K562 (cell line): ENCODE measurements around the gene TNFSF13. TPM values are rescaled to one million over a fixed set of nuclear protein-coding genes. Genes with fewer than 3 reads are reported as not detected.

Experiments
- CBFA2T2 ChIP-seq: fragments of 450-650 bp; conservative IDR thresholded peaks from 2 replicates; pipeline ENCODE4 v1.6.1; 2017; ENCODE audit warnings: mild to moderate bottlenecking
- CBX2 ChIP-seq: fragments of 200-600 bp; sonication (generic); IDR thresholded peaks from one replicate; pipeline ENCODE4 v1.6.1; 2012; ENCODE audit warnings: mild to moderate bottlenecking, low read length, inconsistent platforms; ENCODE audit not compliant: insufficient read depth, poor library complexity, severe bottlenecking
- CHD1 ChIP-seq: fragments of 200-600 bp; sonication (generic); IDR thresholded peaks from one replicate; pipeline ENCODE4 v1.6.1; 2012; ENCODE audit warnings: mild to moderate bottlenecking, moderate library complexity, low read length, inconsistent platforms
- CTBP1 ChIP-seq: fragments of 450-650 bp; IDR thresholded peaks from 2 replicates; pipeline ENCODE4 v1.6.1; 2016; ENCODE audit warnings: borderline replicate concordance
- DLX4 ChIP-seq: fragments of 250-450 bp; sonication (Bioruptor Pico); IDR thresholded peaks from 2 replicates; pipeline ENCODE4 v1.6.1; 2021; ENCODE audit warnings: mild to moderate bottlenecking
- FOXA1 ChIP-seq: fragments of 450-650 bp; IDR thresholded peaks from 2 replicates; pipeline ENCODE4 v1.6.1; 2016; ENCODE audit warnings: mild to moderate bottlenecking, borderline replicate concordance
- FOXK2 ChIP-seq, 2 experiments: fragments of 450-650 bp; IDR thresholded peaks in 1 of 2; conservative IDR thresholded peaks in 1 of 2; 2 replicates each; pipeline ENCODE4 v1.6.1; 2016; ENCODE audit warnings: low read depth in 2 of 2, mild to moderate bottlenecking in 1 of 2
- GATAD2A ChIP-seq: fragments of 450-650 bp; IDR thresholded peaks from 2 replicates; pipeline ENCODE4 v1.6.1; 2017
- HEY1 ChIP-seq: fragments of 250-450 bp; sonication (Bioruptor Pico); IDR thresholded peaks from 2 replicates; pipeline ENCODE4 v1.5.0; 2020; ENCODE audit warnings: mild to moderate bottlenecking, moderate library complexity, borderline replicate concordance
- POLR2G ChIP-seq: fragments of 200-400 bp; formaldehyde crosslinking; IDR thresholded peaks from 2 replicates; pipeline ENCODE4 v1.6.1; 2017; ENCODE audit warnings: low read depth, mild to moderate bottlenecking, antibody characterized with exemption, low read length, moderate library complexity
- POLR2H ChIP-seq: IDR thresholded peaks from 2 replicates; pipeline ENCODE4 v1.6.1; 2016; ENCODE audit warnings: missing genetic modification characterization, low read depth, mild to moderate bottlenecking, control low read depth, missing compliant biosample characterization, moderate library complexity
- PRMT5 ChIP-seq: sonication (generic); formaldehyde crosslinking; IDR thresholded peaks from 2 replicates; pipeline ENCODE4 v1.5.0; 2020; ENCODE audit warnings: missing genetic modification reagents
- PTBP1 ChIP-seq: fragments of 200-400 bp; formaldehyde crosslinking; IDR thresholded peaks from 2 replicates; pipeline ENCODE4 v1.6.1; 2017; ENCODE audit warnings: low read depth, low read length
- SMARCA5 ChIP-seq: fragments of 450-650 bp; IDR thresholded peaks from 2 replicates; pipeline ENCODE4 v1.6.1; 2016
- SMARCC2 ChIP-seq: fragments of 450-650 bp; IDR thresholded peaks from 2 replicates; pipeline ENCODE4 v1.6.1; 2017; ENCODE audit warnings: antibody characterized with exemption, moderate library complexity, mild to moderate bottlenecking, low read depth
- TCF7 ChIP-seq: sonication (generic); IDR thresholded peaks from 2 replicates; pipeline ENCODE4 v1.6.1; 2016; ENCODE audit warnings: antibody characterized with exemption, borderline replicate concordance
- ZC3H11A ChIP-seq: IDR thresholded peaks from 2 replicates; pipeline ENCODE4 v1.6.1; 2012; ENCODE audit warnings: low read depth, low read length, improper control_type of control experiment
- ZC3H4 ChIP-seq: sonication (generic); formaldehyde crosslinking; IDR thresholded peaks from 2 replicates; pipeline ENCODE4 v1.9.0; 2021; ENCODE audit warnings: missing genetic modification reagents, borderline replicate concordance
- ZNF408 ChIP-seq: fragments of 250-450 bp; sonication (Bioruptor Pico); IDR thresholded peaks from 2 replicates; pipeline ENCODE4 v1.4.0; 2020; ENCODE audit warnings: low read depth, mild to moderate bottlenecking, moderate library complexity
- ZNF561 ChIP-seq: fragments of 450-650 bp; formaldehyde crosslinking; conservative IDR thresholded peaks from 2 replicates; pipeline ENCODE4 v1.4.0; 2020; ENCODE audit warnings: mild to moderate bottlenecking, moderate library complexity
- ZNF586 ChIP-seq: fragments of 450-650 bp; formaldehyde crosslinking; conservative IDR thresholded peaks from 2 replicates; pipeline ENCODE4 v1.4.0; 2020; ENCODE audit warnings: mild to moderate bottlenecking, moderate library complexity
- ZNF644 ChIP-seq: fragments of 200-800 bp; sonication (Bioruptor generic); IDR thresholded peaks from 2 replicates; pipeline ENCODE4 v1.6.1; 2016; ENCODE audit warnings: low read depth, missing genetic modification characterization, missing compliant biosample characterization
- polyA plus RNA-seq, 8 experiments: library from polyadenylated mRNA; depleted of rRNA in 4 of 8; stranded (reverse) in 5 of 8; unstranded in 3 of 8; fragments of >200 nt; fragmentation: Nextera tagmentation in 2 of 8; fragmentation: Illumina TruSeq in 1 of 8; extraction: Ambion mirVana in 2 of 8; extraction: Trizol in 1 of 8; gene quantifications; 2 replicates each; pipeline versions ENCODE4 v1.2.1 to v1.2.3, GENCODE V29; 2011 to 2014; ENCODE audit warnings: inconsistent platforms in 1 of 8, missing spikeins in 1 of 8
- total RNA-seq, 7 experiments: library from RNA; depleted of rRNA in 6 of 7; stranded (reverse); fragments of >200 nt in 6 of 7; fragmentation: Illumina TruSeq in 2 of 7; extraction: Trizol in 2 of 7; gene quantifications; 2 replicates each; pipeline versions ENCODE4 v1.2.1 to v1.2.3, GENCODE V29; 2011 to 2021; ENCODE audit warnings: low replicate concordance in 1 of 7
- TF ChIP-seq, protein P1 (sequence below): sonication (generic); formaldehyde crosslinking; IDR thresholded peaks from 2 replicates; pipeline ENCODE4 v1.8.1; 2023; ENCODE audit warnings: mild to moderate bottlenecking, missing genetic modification reagents
- TF ChIP-seq, protein P2 (sequence below): sonication (generic); formaldehyde crosslinking; IDR thresholded peaks from 2 replicates; pipeline ENCODE4 v1.5.0; 2020; ENCODE audit warnings: missing genetic modification reagents
- TF ChIP-seq, protein P3 (sequence below): fragments of 250-450 bp; sonication (Bioruptor Pico); IDR thresholded peaks from 2 replicates; pipeline ENCODE4 v1.5.0; 2020; ENCODE audit warnings: mild to moderate bottlenecking, borderline replicate concordance

Gene TNFSF13
- total and polyA plus RNA-seq, 9 of the 15 experiments (the other 6 are each of a cell fraction or from before 2014, with no cell fraction given), result 0.04 to 0.51 (median 0.19) TPM; not detected in 1

DNA sequence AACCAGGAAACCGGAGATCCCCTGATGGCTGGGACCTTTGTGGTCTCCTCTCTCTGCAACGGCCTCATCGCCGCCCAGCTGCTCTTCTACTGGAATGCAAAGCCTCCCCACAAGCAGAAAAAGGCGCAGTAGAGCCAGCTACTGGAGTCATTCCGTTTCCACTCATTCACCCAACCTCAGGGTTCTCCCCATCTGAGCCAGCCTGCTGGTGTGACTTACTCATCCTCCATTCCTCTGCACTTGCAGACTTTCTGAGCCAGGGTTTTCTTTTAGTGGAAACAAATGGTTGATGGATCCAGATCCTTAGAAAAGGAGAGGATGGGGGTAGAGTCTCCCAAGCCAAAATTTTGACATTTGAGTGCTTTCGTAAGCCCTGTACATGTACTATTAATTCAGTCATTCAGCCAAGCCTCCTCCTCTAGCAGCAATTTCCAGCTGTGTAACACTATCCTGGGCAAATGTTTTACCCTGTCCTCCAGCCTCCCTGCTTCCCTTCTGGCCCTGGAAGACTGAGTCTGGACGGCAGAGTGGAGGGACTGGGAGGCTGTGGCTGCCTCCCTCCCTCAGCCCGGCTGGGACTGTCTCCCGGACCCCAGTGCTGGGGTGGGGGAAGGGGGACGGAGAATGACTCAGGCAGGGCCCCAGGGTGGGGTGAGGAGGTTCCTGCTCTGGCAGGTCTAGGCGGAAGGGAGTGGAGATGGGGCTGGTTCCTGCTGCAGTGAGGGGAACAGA, 29.0 kb downstream of the TNFSF13 start (continued):
- TF ChIP-seq ZNF561 (CRISPR knock-in tag), result no peak
- TF ChIP-seq DLX4 (CRISPR knock-in tag), result no peak
- no peak for TF ChIP-seq FOXA1
- TF ChIP-seq ZC3H11A, result no peak
- TF ChIP-seq GATAD2A, result no peak
- TF ChIP-seq, protein P1, sequence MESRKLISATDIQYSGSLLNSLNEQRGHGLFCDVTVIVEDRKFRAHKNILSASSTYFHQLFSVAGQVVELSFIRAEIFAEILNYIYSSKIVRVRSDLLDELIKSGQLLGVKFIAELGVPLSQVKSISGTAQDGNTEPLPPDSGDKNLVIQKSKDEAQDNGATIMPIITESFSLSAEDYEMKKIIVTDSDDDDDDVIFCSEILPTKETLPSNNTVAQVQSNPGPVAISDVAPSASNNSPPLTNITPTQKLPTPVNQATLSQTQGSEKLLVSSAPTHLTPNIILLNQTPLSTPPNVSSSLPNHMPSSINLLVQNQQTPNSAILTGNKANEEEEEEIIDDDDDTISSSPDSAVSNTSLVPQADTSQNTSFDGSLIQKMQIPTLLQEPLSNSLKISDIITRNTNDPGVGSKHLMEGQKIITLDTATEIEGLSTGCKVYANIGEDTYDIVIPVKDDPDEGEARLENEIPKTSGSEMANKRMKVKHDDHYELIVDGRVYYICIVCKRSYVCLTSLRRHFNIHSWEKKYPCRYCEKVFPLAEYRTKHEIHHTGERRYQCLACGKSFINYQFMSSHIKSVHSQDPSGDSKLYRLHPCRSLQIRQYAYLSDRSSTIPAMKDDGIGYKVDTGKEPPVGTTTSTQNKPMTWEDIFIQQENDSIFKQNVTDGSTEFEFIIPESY (CRISPR knock-in tag), result no peak
- TF ChIP-seq CBX2, result no peak
- TF ChIP-seq ZNF586 (CRISPR knock-in tag), result no peak
- TF ChIP-seq PTBP1, result no peak
- TF ChIP-seq HEY1 (CRISPR knock-in tag), result no peak
- no peak for TF ChIP-seq FOXK2 (conservative IDR thresholded peaks at IDR 0.05 in 1 of 2, IDR thresholded peaks at IDR 0.05 in 1 of 2; ENCODE audit: low read depth in 2 of 2)
- TF ChIP-seq PRMT5 (CRISPR knock-in tag), result no peak
- no peak for TF ChIP-seq CTBP1
- TF ChIP-seq ZNF644 (tag), result no peak
- TF ChIP-seq, protein P2, sequence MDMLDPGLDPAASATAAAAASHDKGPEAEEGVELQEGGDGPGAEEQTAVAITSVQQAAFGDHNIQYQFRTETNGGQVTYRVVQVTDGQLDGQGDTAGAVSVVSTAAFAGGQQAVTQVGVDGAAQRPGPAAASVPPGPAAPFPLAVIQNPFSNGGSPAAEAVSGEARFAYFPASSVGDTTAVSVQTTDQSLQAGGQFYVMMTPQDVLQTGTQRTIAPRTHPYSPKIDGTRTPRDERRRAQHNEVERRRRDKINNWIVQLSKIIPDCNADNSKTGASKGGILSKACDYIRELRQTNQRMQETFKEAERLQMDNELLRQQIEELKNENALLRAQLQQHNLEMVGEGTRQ (CRISPR knock-in tag), result no peak
- no peak for TF ChIP-seq SMARCA5
- no peak for TF ChIP-seq CBFA2T2
- TF ChIP-seq, protein P3, sequence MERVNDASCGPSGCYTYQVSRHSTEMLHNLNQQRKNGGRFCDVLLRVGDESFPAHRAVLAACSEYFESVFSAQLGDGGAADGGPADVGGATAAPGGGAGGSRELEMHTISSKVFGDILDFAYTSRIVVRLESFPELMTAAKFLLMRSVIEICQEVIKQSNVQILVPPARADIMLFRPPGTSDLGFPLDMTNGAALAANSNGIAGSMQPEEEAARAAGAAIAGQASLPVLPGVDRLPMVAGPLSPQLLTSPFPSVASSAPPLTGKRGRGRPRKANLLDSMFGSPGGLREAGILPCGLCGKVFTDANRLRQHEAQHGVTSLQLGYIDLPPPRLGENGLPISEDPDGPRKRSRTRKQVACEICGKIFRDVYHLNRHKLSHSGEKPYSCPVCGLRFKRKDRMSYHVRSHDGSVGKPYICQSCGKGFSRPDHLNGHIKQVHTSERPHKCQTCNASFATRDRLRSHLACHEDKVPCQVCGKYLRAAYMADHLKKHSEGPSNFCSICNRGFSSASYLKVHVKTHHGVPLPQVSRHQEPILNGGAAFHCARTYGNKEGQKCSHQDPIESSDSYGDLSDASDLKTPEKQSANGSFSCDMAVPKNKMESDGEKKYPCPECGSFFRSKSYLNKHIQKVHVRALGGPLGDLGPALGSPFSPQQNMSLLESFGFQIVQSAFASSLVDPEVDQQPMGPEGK (CRISPR knock-in tag), result no peak
- no peak for TF ChIP-seq POLR2H (tag)
- no peak for TF ChIP-seq ZNF408 (CRISPR knock-in tag)
- TF ChIP-seq CHD1, result no peak
- no peak for TF ChIP-seq ZC3H4
- TF ChIP-seq TCF7, result no peak
- no peak for TF ChIP-seq SMARCC2
- TF ChIP-seq POLR2G, result peak; percentile 8; the same call in 1 of the 2 replicates
